ENCODE results near the gene RRP1B. TPM values are rescaled to one million over a fixed set of nuclear protein-coding genes. Genes with fewer than 3 reads are reported as not detected.
"Not testable (repeated sequence)": the region's sequence is repeated elsewhere in the genome, so short reads cannot be mapped to it uniquely, and the experiment has no call there.

The RRP1B gene
- total RNA-seq, 2 donors from 2014 or later: 10.5 to 16.0 TPM

- Histone ChIP-seq H3K9me3 (no peaks in the 10 kb centered on the region), H3K36me3 (no peaks in the 10 kb centered on the region), H3K27me3 (no peaks in the 10 kb centered on the region), H3K4me1 (peaks cover 0 to 20% of the 10 kb centered on the region in 2 donors), H3K4me3 (no peak overlapping the region), H3K27ac (no peak overlapping the region)
- no peak for TF ChIP-seq CTCF (IDR thresholded peaks at IDR 0.05)
- DNase-seq (ENCODE audit: low spot score): no peak
Measured at GRCh38 chr21:43648171-43648570, 11.2 kb upstream of the RRP1B start.

GRCh38 chr21:43651926-43652325, 7.4 kb upstream of the RRP1B start:
- not testable (repeated sequence) for DNase-seq (ENCODE audit: low spot score); H3K4me3 ChIP-seq; H3K27ac ChIP-seq; H3K27me3 ChIP-seq; H3K36me3 ChIP-seq; H3K9me3 ChIP-seq; H3K4me1 ChIP-seq

GRCh38 chr21:43652616-43653015, 6.7 kb upstream of the RRP1B start:
- H3K9me3 ChIP-seq: no peaks in the 10 kb centered on the region
- no peak for TF ChIP-seq CTCF (IDR thresholded peaks at IDR 0.05)
- no peaks in the 10 kb centered on the region for H3K36me3 ChIP-seq
- H3K27me3 ChIP-seq: no peaks in the 10 kb centered on the region
- no peak overlapping the region for H3K27ac ChIP-seq
- DNase-seq (ENCODE audit: low spot score): no peak
- no peaks in the 10 kb centered on the region for H3K4me1 ChIP-seq
- no peak overlapping the region for H3K4me3 ChIP-seq

- Histone ChIP-seq H3K9me3 (no peaks in the 10 kb centered on the region), H3K27me3 (no peaks in the 10 kb centered on the region), H3K27ac (no peak overlapping the region), H3K36me3 (no peaks in the 10 kb centered on the region), H3K4me1 (peaks cover 0 to 1% of the 10 kb centered on the region in 2 donors), H3K4me3 (no peak overlapping the region)
- TF ChIP-seq CTCF (IDR thresholded peaks at IDR 0.05): no peak
- DNase-seq (ENCODE audit: low spot score): no peak
Measured at GRCh38 chr21:43653626-43654025, 5.7 kb upstream of the RRP1B start.

GRCh38 chr21:43654806-43655489, 4.4 kb upstream of the RRP1B start:
- no peak for TF ChIP-seq CTCF (IDR thresholded peaks at IDR 0.05)
- H3K9me3 ChIP-seq: no peaks in the 10 kb centered on the region
- no peak overlapping the region for H3K27ac ChIP-seq
- no peak overlapping the region for H3K4me3 ChIP-seq
- peaks cover 0 to 8% of the 10 kb centered on the region in 2 donors for H3K4me1 ChIP-seq
- H3K36me3 ChIP-seq: no peaks in the 10 kb centered on the region
- DNase-seq (ENCODE audit: low spot score): no peak
- no peaks in the 10 kb centered on the region for H3K27me3 ChIP-seq

- H3K4me3 ChIP-seq: no peak overlapping the region
- TF ChIP-seq CTCF (IDR thresholded peaks at IDR 0.05): no peak
- H3K27ac ChIP-seq: no peak overlapping the region
- DNase-seq (ENCODE audit: low spot score): no peak
- no peaks in the 10 kb centered on the region for H3K9me3 ChIP-seq
- H3K36me3 ChIP-seq: no peaks in the 10 kb centered on the region
- no peaks in the 10 kb centered on the region for H3K27me3 ChIP-seq
- H3K4me1 ChIP-seq: peaks cover 0 to 20% of the 10 kb centered on the region in 2 donors
Measured at GRCh38 chr21:43657355-43658087, 1.8 kb upstream of the RRP1B start.
